PC-9 (cell line): ENCODE data around the gene LRP1. TPM values are rescaled to one million over a fixed set of nuclear protein-coding genes. Genes with fewer than 3 reads are reported as not detected.

Experiments
- BruUV-seq: library from RNA; stranded (reverse); fragments of 400-500 nt; replicated peaks from 2 replicates; lab custom pipeline; 2021; lab: Mats Ljungman, UMichigan
- CTCF ChIA-PET: fragments of 300-600 bp; sonication (Branson Sonifier 250); formaldehyde crosslinking; loops from one replicate; lab custom pipeline; 2022; ENCODE audit warnings: antibody characterized with exemption; lab: Charles Lee
- POLR2A ChIA-PET: fragments of 300-600 bp; sonication (Branson Sonifier 250); formaldehyde crosslinking; loops from one replicate; lab custom pipeline; 2022; ENCODE audit warnings: antibody characterized with exemption; ENCODE audit not compliant: unreplicated experiment; lab: Charles Lee
- DNase-seq, 2 experiments: peaks; one replicate each; pipeline versions ENCODE4 v3.0.0 to v3.0.0-alpha.2; 2015 to 2022; ENCODE audit warnings: mixed read lengths in 1 of 2
- H2AFZ ChIP-seq: fragments of 200-600 bp; sonication (generic); 2 replicates; pipeline ENCODE4 v1.8.1; 2017; ENCODE audit warnings: antibody characterized with exemption
- H3F3A ChIP-seq: fragments of 200-600 bp; sonication (generic); 2 replicates; pipeline ENCODE4 v1.8.1; 2017; ENCODE audit warnings: antibody characterized with exemption, mild to moderate bottlenecking, low read depth; ENCODE audit not compliant: insufficient read depth
- H3K27ac ChIP-seq: fragments of 200-600 bp; sonication (generic); 2 replicates; pipeline ENCODE4 v1.6.1; 2016; ENCODE audit warnings: mixed run types
- H3K27me3 ChIP-seq: fragments of 200-600 bp; sonication (generic); 2 replicates; pipeline ENCODE4 v1.6.1; 2016; ENCODE audit warnings: low read depth, mixed run types; ENCODE audit not compliant: insufficient read depth
- H3K36me3 ChIP-seq: fragments of 200-600 bp; sonication (generic); 2 replicates; pipeline ENCODE4 v1.6.1; 2016; ENCODE audit warnings: low read depth, mixed run types
- H3K4me1 ChIP-seq: fragments of 200-600 bp; sonication (generic); replicated peaks from 2 replicates; pipeline ENCODE4 v1.6.1; 2016; ENCODE audit warnings: mixed run types; ENCODE audit not compliant: insufficient read depth
- H3K4me2 ChIP-seq: fragments of 200-600 bp; sonication (generic); 2 replicates; pipeline ENCODE4 v1.6.1; 2017; ENCODE audit warnings: mixed run types
- H3K4me3 ChIP-seq: fragments of 200-600 bp; sonication (generic); 2 replicates; pipeline ENCODE4 v1.6.1; 2016; ENCODE audit warnings: mixed run types
- H3K79me2 ChIP-seq: fragments of 200-600 bp; sonication (generic); 2 replicates; pipeline ENCODE4 v1.6.1; 2017; ENCODE audit warnings: low read depth, mixed run types
- H3K9me2 ChIP-seq: fragments of 200-600 bp; sonication (generic); 2 replicates; pipeline ENCODE4 v1.8.1; 2017; ENCODE audit warnings: mild to moderate bottlenecking; ENCODE audit not compliant: insufficient read depth
- H3K9me3 ChIP-seq: fragments of 200-600 bp; sonication (generic); 2 replicates; pipeline ENCODE4 v1.8.1; 2016; ENCODE audit warnings: low read depth; ENCODE audit not compliant: insufficient read depth
- H4K20me1 ChIP-seq: fragments of 200-600 bp; sonication (generic); 2 replicates; pipeline ENCODE4 v1.8.1; 2017; ENCODE audit not compliant: insufficient read depth
- EZH2 ChIP-seq: fragments of 200-600 bp; sonication (generic); IDR thresholded peaks from 2 replicates; pipeline ENCODE4 v1.8.0; 2017; ENCODE audit warnings: antibody characterized with exemption, low read depth
- intact Hi-C: fragments of 100-400 bp; cut with micrococcal nuclease; formaldehyde crosslinking; loops from one replicate; pipeline ENCODE4 v1.10.0; 2022; ENCODE audit not compliant: unreplicated experiment
- total RNA-seq: library from RNA; stranded (reverse); gene quantifications from 2 replicates; pipeline ENCODE4 v1.2.3, GENCODE V29; 2021
- TF ChIP-seq, protein P1 (sequence below): fragments of 200-600 bp; sonication (generic); conservative IDR thresholded peaks from 2 replicates; pipeline ENCODE4 v1.6.1; 2017; ENCODE audit warnings: mixed run types, antibody characterized with exemption, mild to moderate bottlenecking, moderate library complexity

The LRP1 gene
- total RNA-seq, 1 experiment from 2014 or later: 51.4 TPM

- Histone ChIP-seq H3F3A (peaks cover 20% of the 10 kb centered on the region), H3K4me3 (no peak overlapping the region), H4K20me1 (peaks cover 6% of the 10 kb centered on the region; the same call in 1 of the 2 replicates), H3K27ac (no peak overlapping the region), H3K4me2 (peak overlapping the region; percentile 98), H3K79me2 (no peaks in the 10 kb centered on the region), H3K36me3 (no peaks in the 10 kb centered on the region), H3K9me2 (no peaks in the 10 kb centered on the region), H2AFZ (no peak overlapping the region), H3K27me3 (no peaks in the 10 kb centered on the region), H3K4me1 (peaks cover 28% of the 10 kb centered on the region), H3K9me3 (no peaks in the 10 kb centered on the region)
- intact Hi-C loops: no loop called here
- DNase-seq: no peak
- TF ChIP-seq, protein P1, sequence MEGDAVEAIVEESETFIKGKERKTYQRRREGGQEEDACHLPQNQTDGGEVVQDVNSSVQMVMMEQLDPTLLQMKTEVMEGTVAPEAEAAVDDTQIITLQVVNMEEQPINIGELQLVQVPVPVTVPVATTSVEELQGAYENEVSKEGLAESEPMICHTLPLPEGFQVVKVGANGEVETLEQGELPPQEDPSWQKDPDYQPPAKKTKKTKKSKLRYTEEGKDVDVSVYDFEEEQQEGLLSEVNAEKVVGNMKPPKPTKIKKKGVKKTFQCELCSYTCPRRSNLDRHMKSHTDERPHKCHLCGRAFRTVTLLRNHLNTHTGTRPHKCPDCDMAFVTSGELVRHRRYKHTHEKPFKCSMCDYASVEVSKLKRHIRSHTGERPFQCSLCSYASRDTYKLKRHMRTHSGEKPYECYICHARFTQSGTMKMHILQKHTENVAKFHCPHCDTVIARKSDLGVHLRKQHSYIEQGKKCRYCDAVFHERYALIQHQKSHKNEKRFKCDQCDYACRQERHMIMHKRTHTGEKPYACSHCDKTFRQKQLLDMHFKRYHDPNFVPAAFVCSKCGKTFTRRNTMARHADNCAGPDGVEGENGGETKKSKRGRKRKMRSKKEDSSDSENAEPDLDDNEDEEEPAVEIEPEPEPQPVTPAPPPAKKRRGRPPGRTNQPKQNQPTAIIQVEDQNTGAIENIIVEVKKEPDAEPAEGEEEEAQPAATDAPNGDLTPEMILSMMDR: no peak
- no peak for TF ChIP-seq EZH2
- TSS peak; percentile 13 for BruUV-seq
- ChIA-PET CTCF (interaction anchor here (0.6 kb wide), 1 partner anchor 713 kb away, joined by 4 read pairs; no protein-coding TSS in a partner anchor), POLR2A (interaction anchor here (0.5 kb wide), 1 partner anchor 12 kb away, joined by 3 read pairs; no protein-coding TSS in a partner anchor)
Measured at GRCh38 chr12:57218030-57218853, 90.0 kb downstream of the LRP1 start.

DNA sequence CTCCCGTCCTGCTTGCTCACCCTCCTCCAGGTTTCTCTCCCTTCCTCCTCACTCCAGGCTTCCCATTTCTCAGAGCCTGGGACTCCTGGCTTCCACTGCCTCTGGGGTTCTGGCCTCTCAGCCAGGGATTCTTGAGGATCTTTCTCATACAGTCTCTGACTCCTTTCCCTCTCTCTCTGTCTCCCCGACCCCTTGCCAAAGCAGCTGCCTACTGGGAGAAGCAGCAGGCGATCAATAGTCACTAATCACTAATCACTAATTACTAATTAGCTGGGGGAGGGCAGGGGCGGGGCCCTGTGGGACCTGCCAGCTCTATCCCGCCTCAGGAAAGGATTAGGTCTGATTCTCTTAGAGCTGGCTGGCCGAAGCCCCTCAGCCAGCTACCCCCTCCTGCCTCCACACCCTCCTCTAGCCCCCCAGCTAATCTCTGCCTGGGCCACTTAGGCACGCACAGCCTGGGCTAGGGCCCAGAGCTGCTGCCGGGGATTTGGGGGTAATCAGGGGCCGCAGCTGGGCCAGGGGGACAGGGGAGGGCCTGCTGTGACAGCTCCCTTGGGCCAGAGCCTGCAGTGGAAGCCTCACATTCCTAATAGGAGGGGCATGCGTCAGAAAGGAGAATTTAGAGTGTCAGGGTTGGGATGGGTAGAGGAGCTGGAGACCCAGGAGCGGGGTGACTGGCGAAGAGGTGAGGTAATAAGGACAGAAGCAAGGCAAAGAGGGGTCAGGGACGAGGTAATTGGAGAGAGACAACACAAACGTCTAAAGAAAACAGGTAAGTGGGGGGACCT is 91.1 kb downstream of the LRP1 start:
- Histone ChIP-seq H3K4me2 (peak overlapping the region; percentile 98), H4K20me1 (peaks cover 6% of the 10 kb centered on the region; the same call in 1 of the 2 replicates), H3K9me2 (no peaks in the 10 kb centered on the region), H3K27ac (no peak overlapping the region), H3K4me1 (peaks cover 17% of the 10 kb centered on the region), H3K27me3 (no peaks in the 10 kb centered on the region), H3K79me2 (no peaks in the 10 kb centered on the region), H2AFZ (no peak overlapping the region), H3F3A (peaks cover 9% of the 10 kb centered on the region; the same call in 1 of the 2 replicates), H3K36me3 (no peaks in the 10 kb centered on the region), H3K4me3 (no peak overlapping the region), H3K9me3 (no peaks in the 10 kb centered on the region)
- ChIA-PET POLR2A (no interaction called here), CTCF (no interaction called here)
- TF ChIP-seq EZH2: no peak
- BruUV-seq: no TSS peak
- DNase-seq: no peak
- intact Hi-C loops: no loop called here

DNA sequence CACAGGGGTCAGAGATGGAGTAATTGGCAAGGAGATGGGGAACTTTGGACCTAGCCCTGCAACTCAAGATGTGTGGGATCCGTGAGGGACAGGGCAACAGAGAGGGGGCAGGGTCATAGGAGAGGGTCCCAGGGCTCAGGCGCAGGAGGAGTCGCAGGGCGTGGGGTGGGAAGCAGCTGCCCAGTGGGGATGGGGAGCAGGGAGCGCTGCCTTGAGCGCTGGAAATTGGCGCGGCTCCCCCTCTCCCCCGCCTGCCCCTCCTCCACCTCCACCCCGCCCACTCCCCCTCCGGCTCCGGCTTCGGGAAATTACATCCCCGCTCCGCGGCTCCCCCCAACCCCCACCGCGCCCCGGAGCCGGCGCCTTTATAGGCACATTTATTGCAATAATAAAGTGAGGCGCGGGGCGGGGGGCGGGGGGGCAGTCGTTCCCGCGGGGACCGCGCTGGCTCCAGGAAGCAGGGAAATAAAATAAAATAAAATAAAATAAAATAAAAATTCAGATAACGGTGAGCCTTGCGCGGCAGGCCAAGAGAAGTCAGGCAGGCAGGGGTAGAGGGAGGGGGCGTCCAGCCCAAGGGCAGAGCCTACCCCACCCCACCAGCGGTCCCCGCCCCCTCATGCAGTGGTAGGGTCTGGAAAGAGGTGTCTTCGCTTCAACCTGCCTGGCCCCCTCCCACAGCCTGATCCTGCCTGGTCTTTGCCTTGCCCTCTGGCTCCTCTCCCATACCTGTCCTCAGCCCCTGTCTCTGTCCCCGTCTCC is 91.9 kb downstream of the LRP1 start:
- Histone ChIP-seq H3K9me2 (no peaks in the 10 kb centered on the region), H3K36me3 (no peaks in the 10 kb centered on the region), H2AFZ (no peak overlapping the region), H3K4me1 (peaks cover 11% of the 10 kb centered on the region; the same call in 1 of the 2 replicates), H3K9me3 (no peaks in the 10 kb centered on the region), H3K27me3 (no peaks in the 10 kb centered on the region), H3K79me2 (no peaks in the 10 kb centered on the region), H3K4me2 (no peak overlapping the region), H3F3A (peaks cover 6% of the 10 kb centered on the region; the same call in 1 of the 2 replicates), H4K20me1 (peaks cover 6% of the 10 kb centered on the region; the same call in 1 of the 2 replicates), H3K4me3 (no peak overlapping the region), H3K27ac (no peak overlapping the region)
- no peak for DNase-seq
- TF ChIP-seq, protein P1: no peak
- no peak for TF ChIP-seq EZH2
- ChIA-PET POLR2A (no interaction called here), CTCF (no interaction called here)
- intact Hi-C loops: no loop called here
- BruUV-seq: no TSS peak
